Chondrocyte (in vitro differentiated cells): ENCODE measurements around the gene TRMT10A. TPM values are rescaled to one million over a fixed set of nuclear protein-coding genes. Genes with fewer than 3 reads are reported as not detected.
A peak's percentile ranks its signal among the peaks of the same experiment; 100 is the strongest.
"Not testable (repeated sequence)": the region's sequence is repeated elsewhere in the genome, so short reads cannot be mapped to it uniquely, and the experiment has no call there.

ENCODE experiments used
- DNase-seq: peaks from one replicate; pipeline ENCODE4 v3.0.0; 2021; ENCODE audit warnings: mixed read lengths, low spot score
- H3K27ac Mint-ChIP-seq: one replicate; pipeline ENCODE4 v1.8.0; 2021; ENCODE audit warnings: mild to moderate bottlenecking, moderate library complexity, mixed read lengths; ENCODE audit not compliant: unreplicated experiment
- H3K27me3 Mint-ChIP-seq: 2 replicates; pipeline ENCODE4 v1.8.0; 2021; ENCODE audit warnings: low read depth, mixed read lengths
- H3K36me3 Mint-ChIP-seq: 2 replicates; pipeline ENCODE4 v1.8.0; 2021; ENCODE audit warnings: low read depth, mixed read lengths
- H3K4me1 Mint-ChIP-seq: 2 replicates; pipeline ENCODE4 v1.8.0; 2021; ENCODE audit warnings: low read depth, mild to moderate bottlenecking, mixed read lengths
- H3K4me3 Mint-ChIP-seq: one replicate; pipeline ENCODE4 v1.8.0; 2021; ENCODE audit warnings: mild to moderate bottlenecking, moderate library complexity, mixed read lengths; ENCODE audit not compliant: unreplicated experiment
- H3K9me3 Mint-ChIP-seq: 2 replicates; pipeline ENCODE4 v1.8.0; 2021; ENCODE audit warnings: low read depth, mixed read lengths
- total RNA-seq: library from RNA; stranded (reverse); gene quantifications from 3 replicates; pipeline ENCODE4 v1.2.1, GENCODE V29; 2021
- TF ChIP-seq, protein P1 (sequence below): fragments of 200-600 bp; sonication (generic); IDR thresholded peaks from 2 replicates; pipeline ENCODE4 v1.5.0; 2021; ENCODE audit warnings: antibody characterized with exemption, mild to moderate bottlenecking, moderate library complexity

TRMT10A gene
- total RNA-seq, 1 donor from 2014 or later, result 4.7 TPM

DNA sequence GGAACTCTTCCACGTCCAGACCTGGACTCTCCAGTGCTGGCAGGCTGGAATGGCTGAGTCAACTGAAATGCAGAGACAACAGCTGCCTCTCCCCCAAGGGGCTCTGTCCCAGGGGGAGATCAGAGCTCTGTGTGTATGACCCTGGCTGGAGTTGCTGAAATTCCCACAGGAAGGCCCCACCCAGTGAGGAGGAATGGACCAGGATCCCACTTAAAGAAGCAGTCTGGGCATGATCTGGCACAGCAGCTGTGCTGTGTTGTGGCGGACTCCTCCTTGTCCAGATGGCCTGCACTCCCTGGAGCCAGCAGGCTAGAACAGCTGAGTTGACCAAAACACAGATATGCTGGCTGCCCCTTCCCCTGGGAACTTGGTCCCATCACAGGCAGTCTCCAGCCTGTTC lies 27.6 kb downstream of the TRMT10A start:
- Mint-ChIP-seq H3K36me3 (no peaks in the 10 kb centered on the region), H3K4me3 (no peak overlapping the region), H3K9me3 (peaks cover 4% of the 10 kb centered on the region), H3K27me3 (peaks cover 13% of the 10 kb centered on the region), H3K27ac (no peak overlapping the region), H3K4me1 (no peaks in the 10 kb centered on the region)
- TF ChIP-seq, protein P1, sequence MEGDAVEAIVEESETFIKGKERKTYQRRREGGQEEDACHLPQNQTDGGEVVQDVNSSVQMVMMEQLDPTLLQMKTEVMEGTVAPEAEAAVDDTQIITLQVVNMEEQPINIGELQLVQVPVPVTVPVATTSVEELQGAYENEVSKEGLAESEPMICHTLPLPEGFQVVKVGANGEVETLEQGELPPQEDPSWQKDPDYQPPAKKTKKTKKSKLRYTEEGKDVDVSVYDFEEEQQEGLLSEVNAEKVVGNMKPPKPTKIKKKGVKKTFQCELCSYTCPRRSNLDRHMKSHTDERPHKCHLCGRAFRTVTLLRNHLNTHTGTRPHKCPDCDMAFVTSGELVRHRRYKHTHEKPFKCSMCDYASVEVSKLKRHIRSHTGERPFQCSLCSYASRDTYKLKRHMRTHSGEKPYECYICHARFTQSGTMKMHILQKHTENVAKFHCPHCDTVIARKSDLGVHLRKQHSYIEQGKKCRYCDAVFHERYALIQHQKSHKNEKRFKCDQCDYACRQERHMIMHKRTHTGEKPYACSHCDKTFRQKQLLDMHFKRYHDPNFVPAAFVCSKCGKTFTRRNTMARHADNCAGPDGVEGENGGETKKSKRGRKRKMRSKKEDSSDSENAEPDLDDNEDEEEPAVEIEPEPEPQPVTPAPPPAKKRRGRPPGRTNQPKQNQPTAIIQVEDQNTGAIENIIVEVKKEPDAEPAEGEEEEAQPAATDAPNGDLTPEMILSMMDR, result no peak
- peak; percentile 49 for DNase-seq

DNA sequence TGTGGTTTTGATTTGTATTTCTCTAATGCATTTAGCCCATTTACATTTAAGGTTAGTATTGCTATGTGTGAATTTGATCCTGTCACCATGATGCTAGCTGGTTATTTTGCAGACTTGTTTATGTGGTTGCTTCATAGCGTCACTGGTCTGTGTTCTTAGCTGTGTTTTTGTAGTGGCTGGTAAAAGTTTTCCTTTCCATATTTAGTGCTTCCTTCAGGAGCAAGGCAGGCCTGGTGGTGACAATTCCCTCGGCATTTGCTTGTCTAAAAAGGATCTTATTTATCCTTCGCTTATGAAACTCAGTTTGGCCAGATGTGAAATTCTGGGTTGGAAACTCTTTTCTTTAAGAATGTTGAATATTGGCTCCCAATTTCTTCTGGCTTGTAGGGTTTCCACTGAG lies 29.1 kb downstream of the TRMT10A start:
- peaks cover 13% of the 10 kb centered on the region for H3K27me3 Mint-ChIP-seq
- H3K9me3 Mint-ChIP-seq, DNase-seq, H3K4me3 Mint-ChIP-seq, H3K4me1 Mint-ChIP-seq, H3K36me3 Mint-ChIP-seq, H3K27ac Mint-ChIP-seq: not testable (repeated sequence)

DNA sequence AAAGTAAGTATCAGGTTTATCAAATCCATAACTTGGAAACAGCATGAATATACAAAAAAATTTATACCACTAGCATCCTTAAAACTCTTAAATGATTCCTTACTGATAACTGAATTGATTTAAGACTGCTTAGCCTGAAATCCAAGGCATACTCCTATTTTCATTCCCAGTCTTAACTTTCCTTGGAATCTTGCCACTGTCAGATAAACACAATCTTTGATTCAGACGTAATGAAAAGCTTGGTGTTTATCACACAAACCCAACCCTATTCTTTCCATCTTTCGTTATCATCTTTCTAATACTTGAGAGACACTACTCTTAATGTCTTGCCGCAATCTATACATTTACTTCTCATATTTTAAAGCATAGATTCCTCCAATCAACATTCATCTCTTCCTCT lies 33.9 kb downstream of the TRMT10A start:
- peaks cover 32% of the 10 kb centered on the region for H3K27me3 Mint-ChIP-seq
- H3K9me3 Mint-ChIP-seq, result peaks cover 4% of the 10 kb centered on the region
- no peaks in the 10 kb centered on the region for H3K36me3 Mint-ChIP-seq
- DNase-seq, result no peak
- TF ChIP-seq, protein P1, result no peak
- no peak overlapping the region for H3K27ac Mint-ChIP-seq
- no peak overlapping the region for H3K4me3 Mint-ChIP-seq
- H3K4me1 Mint-ChIP-seq, result no peaks in the 10 kb centered on the region

DNA sequence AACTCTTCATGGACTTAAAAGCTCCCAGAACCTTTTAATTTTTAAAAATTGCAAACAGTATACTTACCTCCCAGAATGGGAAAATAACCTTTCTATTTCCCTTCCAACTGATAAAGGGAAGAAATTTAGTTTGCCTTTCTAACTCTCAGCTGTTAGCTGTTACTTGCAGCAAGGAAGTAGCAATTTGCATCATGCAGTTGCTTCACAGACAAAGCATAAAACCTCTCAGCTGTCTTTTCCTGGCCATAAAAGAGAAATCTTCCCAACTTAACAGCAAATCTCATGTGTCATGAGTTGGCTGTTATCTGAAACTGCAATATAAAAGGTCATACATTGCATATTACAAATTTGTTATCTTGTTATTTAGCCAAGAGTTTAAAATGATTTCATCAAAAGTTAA lies 34.6 kb downstream of the TRMT10A start:
- TF ChIP-seq, protein P1, result no peak
- no peak for DNase-seq
- Mint-ChIP-seq H3K27ac (no peak overlapping the region), H3K27me3 (peaks cover 32% of the 10 kb centered on the region), H3K4me3 (no peak overlapping the region), H3K4me1 (no peaks in the 10 kb centered on the region), H3K9me3 (peaks cover 4% of the 10 kb centered on the region), H3K36me3 (no peaks in the 10 kb centered on the region)

DNA sequence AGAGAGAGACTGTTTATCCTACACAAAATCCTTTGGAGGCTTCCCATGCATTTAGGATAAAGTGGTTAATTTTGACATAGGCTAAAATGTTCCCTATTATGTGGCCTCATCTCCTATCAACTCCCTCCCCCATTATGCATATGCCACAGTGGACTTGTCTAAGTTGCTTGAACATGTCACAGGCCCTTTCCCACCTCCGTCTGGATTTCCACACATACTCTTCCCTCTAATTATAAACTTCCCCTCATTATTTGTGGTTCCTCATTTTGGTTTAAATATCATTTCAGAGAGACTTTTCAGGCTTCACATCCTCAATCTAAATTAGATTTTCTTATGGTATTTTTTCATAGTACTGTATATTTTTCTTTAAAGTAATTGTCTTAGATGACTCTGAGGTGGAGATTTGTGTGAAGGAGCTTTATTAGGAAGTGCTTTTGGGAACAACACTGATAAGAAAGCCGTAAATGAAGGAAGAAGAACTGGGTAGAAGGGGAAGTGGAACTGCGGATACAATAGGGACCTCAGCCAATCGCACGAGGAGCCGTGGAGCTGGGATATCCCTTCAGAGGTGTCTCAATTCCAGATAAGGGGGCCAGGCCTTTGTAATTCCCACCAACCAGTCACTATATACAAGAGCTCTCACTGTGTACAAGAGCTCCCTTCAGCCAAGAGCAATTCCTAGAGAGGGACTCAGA lies 45.1 kb downstream of the TRMT10A start:
- Mint-ChIP-seq H3K4me3 (no peak overlapping the region), H3K9me3 (no peaks in the 10 kb centered on the region), H3K36me3 (no peaks in the 10 kb centered on the region), H3K4me1 (no peaks in the 10 kb centered on the region), H3K27ac (no peak overlapping the region), H3K27me3 (peaks cover 17% of the 10 kb centered on the region)
- DNase-seq, result no peak
- TF ChIP-seq, protein P1, result no peak

DNA sequence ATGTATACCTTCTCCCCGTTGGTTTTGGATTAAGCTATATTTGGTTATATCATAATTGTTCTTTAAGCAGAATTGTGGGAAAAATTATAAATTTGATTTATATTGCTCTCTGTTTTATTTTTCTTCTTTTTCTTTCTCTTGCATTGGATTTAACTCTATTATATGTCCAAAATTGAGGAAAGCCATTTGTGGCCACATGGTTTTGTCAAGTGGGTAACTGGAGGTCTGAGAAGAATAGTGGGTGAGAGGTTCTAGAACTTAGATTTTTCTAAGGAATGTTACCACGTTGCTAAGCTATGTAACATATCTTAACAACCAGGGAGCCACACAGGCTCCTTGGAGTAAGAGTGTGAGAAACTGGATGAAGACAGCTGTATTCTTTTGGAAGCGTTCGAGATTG lies 53.1 kb downstream of the TRMT10A start, which contains the start of gene C4orf17:
C4orf17 (plus strand) TSS at position 301 of the 400 bp plus-strand sequence. CDS start 2,061 bp downstream, outside the sequence.
- DNase-seq, result no peak
- Mint-ChIP-seq H3K9me3 (peaks cover 8% of the 10 kb centered on the region), H3K27ac (no peak within 1 kb of the TSS), H3K36me3 (no peaks in the 10 kb centered on the region), H3K4me1 (peaks cover 8% of the 10 kb centered on the region), H3K4me3 (no peak within 1 kb of the TSS), H3K27me3 (peaks cover 34% of the 10 kb centered on the region)
- TF ChIP-seq, protein P1, result no peak
